ENCODE results near the gene FHIT.
"Not testable (repeated sequence)": the region's sequence is repeated elsewhere in the genome, so short reads cannot be mapped to it uniquely, and the experiment has no call there.

Gene FHIT

DNA sequence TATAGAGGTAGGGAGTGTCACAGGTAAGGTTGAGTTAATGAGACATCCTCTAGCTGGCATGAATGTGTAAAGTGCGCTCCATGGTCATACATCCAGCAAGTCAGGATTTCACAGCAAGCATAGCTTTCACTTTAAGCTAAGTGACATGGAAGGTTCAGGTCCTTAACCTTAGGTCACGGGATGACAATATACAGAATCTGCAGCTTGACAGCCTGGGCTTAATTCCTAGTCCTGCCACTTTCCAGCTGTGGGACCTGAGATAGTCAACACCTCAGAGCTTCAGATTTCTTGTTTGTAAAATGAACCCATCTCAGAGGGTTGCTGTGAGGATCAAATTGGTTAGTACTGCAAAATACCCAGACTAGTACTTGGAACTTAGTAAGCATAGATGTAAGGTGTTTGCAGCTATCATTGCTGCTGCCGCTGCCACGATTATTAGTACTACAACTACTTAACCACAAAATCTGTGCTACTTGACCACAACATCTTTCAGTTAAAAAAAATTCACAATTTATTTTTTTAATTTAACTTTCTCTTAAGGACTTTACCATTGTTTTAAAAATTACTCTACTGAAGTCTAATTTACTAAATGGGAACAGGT, 1311.3 kb downstream of the FHIT start:
- no peak for DNase-seq

DNA sequence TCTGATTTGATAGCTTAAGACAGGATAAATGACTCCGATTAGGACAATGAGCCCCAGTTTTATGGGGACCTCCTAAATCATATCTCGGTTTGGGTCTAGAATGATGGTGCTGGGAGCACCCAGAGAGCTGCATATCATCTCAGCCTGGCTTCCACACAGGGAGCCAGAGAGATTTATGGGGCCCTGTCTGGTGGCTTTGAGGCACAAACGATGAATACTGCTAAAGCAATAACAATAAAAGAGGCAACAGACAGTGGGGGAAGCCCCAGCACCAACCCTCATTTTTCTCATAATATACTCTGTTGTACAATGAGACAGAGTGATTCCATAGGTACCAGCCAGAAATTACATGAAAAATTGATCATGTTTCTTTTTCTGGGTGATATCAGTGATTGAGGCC, 1312.4 kb downstream of the FHIT start:
- DNase-seq: no peak

DNA sequence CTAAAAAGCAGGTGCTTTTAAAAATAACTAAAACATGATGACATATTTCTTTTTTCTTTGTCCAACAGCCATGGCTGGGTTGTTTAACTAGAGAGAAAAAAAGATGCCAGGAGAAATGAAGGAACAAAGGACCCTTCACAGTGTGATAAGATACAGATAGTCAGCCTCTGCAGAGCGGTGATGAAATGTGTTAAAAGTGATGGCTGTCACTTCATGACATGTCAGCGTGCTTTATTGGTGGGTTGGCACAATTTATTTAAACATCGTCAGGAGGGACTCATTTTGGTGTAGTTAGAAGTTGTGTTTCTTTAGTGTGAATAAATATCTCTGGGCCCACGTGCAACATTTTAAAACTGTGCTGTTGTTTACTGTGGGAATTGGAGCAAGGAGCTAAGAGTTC, 1314.1 kb downstream of the FHIT start:
- no peak for DNase-seq

DNA sequence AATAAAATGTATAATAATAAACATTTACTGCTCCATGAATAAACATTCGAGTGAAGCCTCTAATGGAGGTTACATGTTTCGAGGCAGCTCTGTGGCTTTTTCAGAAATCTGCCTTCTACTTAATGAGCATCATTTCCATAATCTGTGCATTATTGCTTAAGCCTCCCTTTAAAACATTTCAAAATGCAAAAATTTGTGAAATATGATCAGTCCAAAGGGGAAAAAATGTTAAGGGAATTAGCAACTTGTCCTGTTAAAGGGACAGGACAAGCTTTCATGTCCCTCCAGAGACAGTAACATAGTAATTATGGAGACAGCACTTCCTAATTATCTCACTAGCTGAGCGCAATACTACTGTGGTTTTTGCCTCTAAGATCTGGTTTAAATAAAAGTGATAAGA, 1314.8 kb downstream of the FHIT start:
- DNase-seq: no peak

DNA sequence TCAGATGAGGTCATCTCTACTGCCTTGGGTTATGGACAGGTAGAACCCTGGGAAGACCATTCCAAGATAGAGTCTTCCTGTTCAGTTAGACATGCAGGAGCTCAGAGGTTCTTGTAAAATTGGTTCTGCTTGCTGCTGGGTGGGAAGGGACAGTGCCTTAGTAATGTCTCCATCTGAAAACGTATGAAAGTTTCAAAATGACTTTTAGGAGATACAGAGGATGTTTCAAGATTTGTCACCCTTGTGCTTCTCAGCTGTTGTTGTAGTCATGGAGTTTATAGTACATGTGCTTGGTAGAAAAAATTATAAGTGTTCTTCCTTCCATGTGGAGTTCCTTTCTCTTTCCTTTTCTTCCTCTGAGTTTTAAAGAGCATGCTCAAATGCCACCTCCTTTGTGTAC, 1316.2 kb downstream of the FHIT start:
- DNase-seq: no peak

DNA sequence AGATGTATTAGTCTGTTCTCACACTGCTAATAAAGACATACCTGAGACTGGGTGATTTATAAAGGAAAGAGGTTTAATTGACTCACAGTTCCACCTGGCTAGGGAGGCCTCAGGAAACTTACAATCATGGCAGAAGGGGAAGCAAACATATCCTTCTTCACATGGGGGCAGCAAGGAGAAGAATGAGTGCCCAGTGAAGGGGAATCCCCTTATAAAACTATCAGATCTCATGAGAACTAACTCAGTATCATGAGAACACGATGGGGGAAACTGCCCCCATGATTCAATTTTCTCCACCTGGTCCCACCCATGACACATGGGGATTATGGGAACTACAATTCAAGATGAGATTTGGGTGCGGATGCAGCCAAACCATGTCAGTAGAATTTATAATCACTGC, 1316.7 kb downstream of the FHIT start:
- DNase-seq: not testable (repeated sequence)

DNA sequence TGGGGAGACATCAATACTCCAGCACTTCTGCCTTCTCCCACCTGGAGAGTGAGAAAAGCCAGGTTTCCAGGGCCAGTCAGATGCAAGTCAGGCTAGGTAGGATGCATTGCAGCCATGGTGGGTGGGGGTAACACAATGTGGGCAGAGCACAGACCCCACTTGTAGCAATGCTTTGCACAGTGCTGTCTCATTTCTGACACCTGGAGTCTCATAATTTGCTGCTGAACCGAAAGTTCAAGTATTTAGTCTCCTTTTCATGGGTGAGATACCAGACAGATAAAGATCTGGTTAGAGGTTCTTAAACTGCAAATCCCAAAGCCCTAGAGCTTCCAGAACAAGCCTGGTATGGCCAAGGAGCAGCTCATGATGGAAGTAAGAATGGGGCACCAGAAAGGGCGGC, 1321.1 kb downstream of the FHIT start:
- DNase-seq: no peak

DNA sequence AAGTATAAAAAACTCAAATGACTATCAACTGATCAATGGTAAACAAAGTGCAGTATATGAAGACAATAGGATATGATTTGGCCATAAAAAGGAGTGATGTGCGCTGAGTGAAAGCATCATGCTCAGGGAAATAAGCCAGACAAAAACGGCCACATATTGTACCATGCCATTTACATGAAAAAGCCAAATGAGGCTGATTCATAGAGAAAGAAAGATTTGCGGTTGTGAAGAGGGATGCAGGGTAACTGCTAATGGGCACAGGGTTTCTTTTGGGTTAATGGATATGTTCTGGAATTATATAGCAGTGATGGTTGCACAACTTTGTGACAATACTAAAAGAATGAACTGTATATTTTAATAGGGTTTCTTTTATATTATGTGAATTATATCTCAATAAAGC, 1324.2 kb downstream of the FHIT start:
- no peak for DNase-seq

DNA sequence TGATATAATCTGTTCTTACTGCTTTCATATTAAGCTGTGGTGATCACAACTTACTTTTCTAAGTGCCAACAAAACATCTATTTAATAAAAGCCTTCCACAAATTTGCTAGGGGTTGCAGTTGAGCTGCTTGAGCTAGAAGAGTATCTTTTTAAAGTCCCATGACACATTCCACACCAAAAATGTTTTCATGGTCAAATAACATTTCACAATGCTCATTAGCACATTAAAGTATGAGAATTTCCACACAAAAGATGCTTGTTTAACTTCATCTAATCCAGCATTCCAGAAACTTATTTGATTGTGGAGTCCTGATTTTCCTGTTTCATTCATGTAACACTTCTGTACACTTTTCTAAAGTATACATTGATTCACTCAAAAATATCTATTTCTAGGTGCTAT, 1325.3 kb downstream of the FHIT start:
- DNase-seq: no peak

DNA sequence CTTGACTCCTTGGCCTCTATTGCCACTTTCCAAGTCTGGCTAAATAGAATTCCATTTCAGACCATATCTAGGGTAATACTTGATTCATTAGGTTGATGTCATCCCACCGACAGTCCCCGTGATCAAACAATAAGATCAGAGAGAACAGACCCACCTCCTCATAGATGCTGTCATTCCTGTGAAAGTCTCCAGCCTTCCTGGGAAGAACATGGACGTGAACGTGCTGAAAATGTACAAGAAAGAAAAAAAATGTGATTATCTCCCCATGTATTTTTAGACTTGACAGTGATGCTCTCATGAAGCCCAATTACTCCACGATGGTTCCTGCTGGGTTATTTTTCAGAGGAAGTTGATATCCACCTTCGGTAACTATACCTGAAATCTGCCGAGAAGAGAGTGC, 1329.1 kb downstream of the FHIT start:
- DNase-seq: no peak

DNA sequence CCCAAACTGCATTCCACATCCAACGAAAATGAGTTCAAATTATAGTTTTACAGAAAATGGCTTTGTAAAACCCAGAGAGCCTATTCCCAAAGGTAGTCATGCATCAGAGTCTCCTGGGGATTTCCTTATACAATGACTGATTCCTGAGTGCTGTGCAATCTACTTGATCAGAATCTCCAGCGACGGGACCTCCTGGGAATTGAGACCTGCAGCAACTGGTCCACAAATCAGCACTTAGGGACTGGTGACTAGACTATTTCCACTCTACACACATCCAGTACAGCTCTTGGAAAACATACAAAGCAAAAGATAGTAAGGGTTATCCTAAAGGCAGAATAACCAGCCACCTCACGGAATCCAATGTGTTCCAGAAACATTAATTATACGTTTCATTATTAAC, 1330.4 kb downstream of the FHIT start:
- no peak for DNase-seq

DNA sequence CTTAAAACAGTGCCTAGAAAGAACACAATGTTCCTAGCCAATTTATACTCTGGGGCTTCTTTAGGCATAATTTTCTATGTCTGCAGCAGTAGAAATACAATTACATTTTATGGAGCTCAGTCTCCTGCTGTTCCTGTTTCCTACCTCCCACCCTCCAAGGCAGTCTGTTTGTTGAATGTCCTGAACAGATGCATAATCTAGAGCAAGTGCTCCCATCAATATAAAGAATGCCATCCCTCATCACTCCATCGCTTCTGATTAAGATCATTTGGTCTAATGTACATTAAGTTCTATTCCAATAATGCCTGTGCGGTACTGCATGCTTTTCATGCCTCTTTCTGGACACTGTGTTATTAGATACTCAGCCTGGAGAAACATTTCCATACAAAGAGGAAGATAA, 1331.7 kb downstream of the FHIT start:
- DNase-seq: no peak

DNA sequence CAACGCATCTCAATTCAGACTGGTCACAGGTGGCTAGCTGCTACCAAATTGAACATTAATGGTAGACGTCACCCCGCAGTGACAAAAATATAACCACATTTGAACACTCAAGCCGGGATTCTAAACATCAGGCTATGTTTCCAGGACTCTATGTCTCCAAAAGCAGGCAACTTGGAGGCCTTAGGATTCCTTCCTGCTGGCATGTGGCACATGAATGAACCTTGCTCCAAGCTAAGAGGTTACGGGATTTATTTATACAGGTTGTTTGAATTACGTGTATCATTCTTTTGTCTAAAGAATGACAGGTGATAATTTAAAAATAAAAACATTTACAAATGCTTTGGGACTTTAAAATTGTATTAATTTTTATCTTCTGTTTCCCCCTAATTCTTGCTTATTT, 1337.0 kb downstream of the FHIT start:
- no peak for DNase-seq

DNA sequence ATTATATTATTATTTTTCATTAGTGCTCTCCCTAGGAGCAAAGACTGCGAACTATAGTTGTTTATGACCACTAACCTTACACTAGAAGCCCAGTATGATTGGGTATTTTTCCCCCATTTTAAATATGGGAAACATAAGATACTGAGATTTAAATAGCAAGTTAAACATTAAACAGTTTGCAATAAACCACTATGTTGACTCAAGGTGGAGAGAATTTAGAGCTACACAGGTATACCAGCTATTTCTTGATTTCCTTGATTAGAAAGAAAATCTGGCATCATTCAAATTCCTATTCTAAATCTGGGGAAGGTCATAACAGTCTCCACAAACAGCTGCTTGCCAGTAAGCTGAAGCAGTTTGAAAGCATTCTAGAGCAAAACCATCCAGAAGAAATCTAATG, 1337.6 kb downstream of the FHIT start:
- no peak for DNase-seq

DNA sequence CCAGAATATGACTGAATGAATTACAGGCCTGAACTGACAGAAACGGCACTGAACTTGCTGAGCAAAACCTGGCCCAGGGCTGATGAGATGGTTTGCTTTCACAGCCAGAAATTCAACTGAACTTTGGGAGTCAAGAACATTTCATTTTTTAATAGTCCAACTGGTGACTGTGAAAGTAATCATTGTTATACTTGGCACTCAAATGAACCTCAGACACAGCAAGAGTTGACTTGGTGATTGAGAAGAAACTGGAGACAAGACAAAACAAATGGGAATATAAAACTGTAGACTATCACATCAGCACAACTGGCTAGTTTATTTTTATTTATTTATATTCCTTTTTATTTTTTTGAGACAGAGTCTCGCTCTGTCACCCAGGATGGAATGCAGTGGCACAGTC, 1342.6 kb downstream of the FHIT start:
- DNase-seq: no peak

DNA sequence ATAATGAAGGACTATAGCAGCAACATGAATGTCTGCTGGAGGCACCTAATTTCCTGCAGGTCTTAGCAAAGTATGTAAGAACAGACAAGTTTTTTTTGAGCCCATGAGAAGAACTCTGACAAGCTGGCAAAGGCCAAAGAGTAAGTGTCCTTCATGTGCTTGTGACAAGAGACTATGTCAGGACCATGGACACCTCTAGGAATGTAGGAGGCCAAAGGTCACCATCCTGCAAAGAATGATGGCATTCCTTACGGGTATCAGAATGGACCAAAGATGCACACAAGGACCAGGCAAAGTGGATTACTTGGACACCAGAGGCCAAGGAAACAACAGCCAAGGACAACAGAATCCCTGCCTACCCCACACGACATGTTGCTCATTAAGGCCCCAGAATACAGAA, 1343.0 kb downstream of the FHIT start:
- DNase-seq: no peak

DNA sequence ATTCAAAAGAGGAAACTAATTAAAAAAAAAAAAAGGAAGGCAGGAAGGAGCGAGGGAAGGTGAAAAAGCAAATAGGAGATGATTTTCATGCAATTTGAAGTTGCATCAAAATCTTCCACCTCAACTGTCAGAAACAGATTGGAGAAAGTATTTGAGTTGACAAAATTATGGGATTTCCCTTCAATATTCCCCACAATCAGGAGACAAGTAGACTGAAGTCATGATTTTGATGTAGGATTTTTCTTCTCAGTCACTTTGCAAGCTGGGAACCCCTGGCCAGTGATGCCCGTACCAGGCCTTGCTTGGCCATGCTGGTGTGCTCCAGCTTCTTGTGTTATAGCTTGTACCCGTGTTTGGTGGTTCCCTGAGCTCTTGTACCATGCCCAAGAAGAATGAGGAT, 1347.0 kb downstream of the FHIT start:
- DNase-seq: no peak

DNA sequence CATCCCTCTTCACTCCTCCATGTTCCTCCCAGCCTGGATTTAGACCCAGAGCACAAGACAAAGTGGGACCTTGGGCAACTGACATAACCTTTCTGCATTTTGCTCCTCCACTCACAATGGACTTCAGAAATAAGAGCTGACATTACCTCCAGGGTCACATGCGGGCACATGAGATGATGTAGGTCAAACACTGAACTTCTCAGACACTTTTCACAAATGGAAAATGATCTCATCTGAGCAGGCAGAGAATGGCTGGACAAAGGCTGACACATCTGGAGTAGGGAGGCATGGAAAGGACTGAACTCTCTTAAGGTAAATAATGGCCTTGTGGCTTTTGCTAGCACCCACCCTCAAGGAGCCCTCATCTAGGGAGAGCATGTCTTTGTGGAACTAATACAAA, 1352.2 kb downstream of the FHIT start:
- DNase-seq: no peak

DNA sequence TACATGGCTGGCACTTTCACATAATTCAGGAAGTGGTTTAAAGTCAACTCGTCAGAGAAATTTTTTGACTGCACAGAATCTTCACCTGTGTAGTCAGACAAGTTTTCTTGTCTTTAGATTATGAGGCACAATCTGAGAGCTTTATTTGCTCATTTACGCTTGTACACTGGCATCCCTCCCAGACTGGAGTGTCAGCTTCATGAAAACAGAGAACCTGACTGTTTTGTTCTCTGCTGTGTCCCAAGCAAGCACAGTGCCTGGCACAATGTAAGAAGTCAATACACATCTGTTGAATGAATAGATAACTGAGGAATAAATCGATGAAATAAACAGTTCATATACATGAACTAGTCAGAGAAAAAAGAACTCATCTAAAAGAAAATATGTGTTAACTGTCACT, 1355.3 kb downstream of the FHIT start:
- no peak for DNase-seq

DNA sequence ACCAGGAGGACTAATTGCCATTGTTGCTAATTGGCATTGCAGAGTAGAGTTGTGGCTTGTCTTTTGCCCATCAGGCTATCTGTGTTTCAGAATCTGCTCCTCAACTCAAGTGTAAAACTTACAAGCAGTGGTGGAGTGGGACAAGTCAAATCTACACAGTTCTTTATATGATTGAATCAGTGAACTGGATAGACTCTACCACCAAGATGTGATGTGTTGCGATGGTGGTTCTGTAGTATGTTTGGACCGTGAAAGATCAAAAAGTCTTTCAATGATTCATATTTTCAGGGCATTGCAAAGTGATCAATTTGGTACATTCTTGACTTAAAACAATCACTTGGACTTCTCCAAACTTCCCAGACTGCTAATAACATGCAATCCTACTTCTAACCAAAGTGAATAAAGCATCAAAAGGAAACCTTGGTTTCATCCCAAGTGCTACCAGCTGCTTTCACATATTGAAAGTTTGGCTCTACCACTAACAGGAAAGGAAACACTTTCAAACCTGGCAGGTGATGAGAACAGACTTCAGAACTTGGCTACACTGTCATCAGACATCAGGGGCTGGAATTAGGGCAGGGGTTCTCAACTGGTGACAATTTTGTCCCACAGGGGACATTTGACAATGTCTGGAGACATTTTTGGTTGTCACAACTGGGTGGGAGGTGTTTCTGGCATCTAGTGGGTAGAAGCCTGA, 1356.7 kb downstream of the FHIT start:
- DNase-seq: no peak

DNA sequence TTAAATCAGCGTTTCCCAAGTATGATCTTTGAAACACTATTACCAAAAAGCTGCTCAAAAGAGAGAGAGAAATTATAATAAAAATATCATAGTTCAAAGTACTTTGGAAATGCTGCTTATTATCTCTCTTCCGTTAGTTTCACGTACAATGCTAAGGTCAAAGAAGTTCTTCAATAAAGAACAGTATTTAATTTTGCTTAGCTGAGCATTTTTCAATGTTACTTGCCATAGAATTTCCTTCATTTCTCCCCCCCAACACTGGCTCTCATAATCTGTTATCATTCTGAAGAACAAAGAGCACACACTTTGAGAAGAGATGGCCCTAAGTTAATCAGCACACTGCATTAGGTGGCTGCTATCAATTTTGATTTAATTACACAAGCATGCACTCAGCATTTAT, 1360.6 kb downstream of the FHIT start:
- no peak for DNase-seq

DNA sequence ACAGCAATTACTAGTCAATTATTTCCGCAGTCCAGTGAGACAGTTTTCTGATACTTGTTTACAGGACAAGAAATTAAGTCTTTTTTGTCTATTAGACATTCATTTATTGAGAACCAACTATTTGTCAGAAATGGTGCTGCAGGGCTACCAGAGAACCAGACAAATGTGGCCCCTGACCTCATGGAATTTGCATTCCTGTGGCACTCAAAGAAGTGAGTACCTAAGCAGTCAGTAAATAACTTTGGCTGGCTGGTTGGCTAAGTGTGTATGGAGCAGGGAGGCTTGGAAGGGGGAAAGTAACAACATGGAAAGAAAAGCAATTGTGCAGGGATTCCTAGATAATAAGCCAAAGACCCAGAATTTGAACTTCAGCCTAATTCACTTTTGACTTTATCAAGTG, 1364.5 kb downstream of the FHIT start:
- DNase-seq: no peak

DNA sequence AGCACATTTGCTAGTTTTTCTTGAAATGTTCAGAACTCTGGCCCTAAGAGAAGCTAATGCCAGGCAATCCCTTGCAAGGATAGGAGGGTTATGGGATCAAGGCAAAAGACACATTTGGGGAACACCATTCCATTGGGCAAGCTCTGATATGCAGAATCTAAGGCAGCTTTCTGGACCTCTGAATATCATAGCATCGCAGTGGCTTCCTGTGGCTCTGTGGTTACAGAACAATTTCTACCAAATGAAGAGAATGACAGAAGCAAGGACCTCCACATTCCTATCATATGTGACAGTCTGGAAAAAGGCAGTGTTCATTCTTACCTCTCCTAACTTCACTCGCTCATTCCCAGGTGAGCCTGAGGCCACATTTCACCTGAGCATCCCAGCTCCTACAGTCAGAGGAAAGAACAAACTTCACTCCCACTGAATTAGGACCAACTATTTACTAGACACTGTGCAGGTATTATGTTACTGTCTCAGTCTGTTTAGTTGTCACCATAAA, 1365.3 kb downstream of the FHIT start:
- DNase-seq: no peak

DNA sequence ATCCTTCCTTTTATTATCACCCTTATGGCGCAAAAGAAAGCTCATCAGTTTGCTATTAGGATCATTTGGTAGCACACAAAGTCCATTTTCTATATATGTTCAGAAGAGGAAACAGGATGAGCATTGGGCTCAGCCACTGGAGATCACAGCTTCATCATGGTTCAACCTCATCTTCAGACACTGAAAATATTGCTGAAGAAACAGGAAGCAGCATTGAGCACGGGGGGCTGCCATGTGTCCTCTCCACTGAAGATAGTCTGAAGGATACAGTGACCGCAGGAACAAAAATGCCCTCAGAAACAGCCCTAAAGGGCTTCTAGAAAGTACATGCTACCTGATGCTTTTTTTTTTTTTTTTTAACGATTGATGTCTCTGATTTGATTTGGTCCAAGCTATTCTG, 1366.2 kb downstream of the FHIT start:
- DNase-seq: peak; percentile 20

DNA sequence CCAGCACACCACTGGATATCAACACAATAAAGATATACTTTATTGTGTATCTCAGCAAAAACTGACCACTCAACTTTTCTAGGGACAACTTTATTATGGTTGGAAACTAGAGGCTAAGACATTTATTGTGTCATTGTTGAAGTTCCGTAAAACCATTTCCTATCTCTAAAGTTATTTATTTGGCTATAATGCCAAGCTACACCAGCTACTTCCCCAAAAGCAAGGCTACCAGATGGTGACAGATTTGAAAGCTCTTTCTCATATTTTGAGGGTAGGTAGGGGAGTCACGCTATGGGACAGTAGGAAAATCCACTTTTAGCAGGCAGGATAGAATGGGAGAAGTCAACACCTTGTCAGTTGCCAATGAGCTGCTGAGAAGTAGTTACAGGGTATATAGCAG, 1366.8 kb downstream of the FHIT start:
- peak; percentile 26 for DNase-seq

Data from KG1 (cell line).